ENCODE measurements around the gene MMP24OS.

Gene MMP24OS

DNA sequence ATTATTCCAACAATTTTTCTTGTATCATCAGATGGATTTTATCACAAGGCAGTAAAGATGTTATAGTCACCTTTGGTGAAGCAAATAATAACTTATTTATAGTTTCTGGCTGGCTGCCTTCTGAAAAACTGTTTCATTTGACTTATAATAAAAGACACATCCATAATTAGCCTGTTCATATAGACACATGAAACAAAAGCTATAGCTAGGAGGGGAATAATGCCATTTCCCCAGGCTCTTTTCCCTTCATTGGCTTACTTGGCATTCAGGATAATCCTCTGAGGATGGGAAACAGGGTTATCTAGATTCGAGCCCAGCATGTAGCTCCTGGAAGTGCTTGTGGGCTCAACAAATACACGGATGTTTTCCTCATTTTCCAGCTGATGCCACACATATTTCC is 33.9 kb downstream of the MMP24OS start:
- DNase-seq: no peak

DNA sequence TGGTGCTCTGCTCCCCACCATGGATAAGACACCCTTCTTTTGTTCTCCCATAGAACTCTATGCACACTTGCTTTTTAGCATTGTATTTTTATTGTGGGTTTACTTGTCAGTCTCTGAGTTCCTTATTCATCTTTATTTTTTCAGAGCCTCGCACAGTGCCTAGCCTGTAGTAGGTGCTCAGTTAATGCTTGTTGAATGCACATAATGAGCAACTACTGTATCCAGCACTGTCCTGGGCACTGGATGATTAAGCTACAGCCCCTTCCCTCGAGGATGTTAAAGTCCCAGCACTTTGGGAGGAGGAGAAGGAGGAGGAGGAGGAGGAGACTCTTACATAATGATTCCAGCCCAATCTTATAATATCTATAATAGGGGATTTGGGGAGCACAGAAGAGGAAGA is 34.6 kb downstream of the MMP24OS start:
- no peak for DNase-seq

DNA sequence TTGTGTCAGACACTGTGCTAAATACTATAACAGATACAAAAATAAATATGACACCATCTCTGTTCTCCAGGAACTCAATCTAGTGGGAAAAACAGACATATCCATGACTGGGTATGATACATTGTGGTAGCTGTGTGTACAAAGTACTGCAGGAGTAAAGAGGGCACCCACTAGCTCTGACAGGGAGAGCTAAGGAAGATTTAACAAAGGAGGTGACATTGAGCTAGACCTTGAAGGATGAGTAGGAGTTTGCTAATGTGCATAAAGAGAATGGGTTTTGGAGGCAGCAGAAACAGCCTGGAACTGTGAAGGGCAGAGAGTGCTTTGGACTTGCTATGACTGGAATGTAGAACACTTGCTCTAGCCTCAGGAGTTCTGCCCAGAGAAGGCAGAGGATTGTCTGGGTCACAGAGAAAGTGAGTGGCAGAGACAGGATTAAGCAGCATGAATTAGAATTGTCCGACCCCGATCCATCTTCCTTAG is 37.1 kb downstream of the MMP24OS start:
- DNase-seq: no peak

DNA sequence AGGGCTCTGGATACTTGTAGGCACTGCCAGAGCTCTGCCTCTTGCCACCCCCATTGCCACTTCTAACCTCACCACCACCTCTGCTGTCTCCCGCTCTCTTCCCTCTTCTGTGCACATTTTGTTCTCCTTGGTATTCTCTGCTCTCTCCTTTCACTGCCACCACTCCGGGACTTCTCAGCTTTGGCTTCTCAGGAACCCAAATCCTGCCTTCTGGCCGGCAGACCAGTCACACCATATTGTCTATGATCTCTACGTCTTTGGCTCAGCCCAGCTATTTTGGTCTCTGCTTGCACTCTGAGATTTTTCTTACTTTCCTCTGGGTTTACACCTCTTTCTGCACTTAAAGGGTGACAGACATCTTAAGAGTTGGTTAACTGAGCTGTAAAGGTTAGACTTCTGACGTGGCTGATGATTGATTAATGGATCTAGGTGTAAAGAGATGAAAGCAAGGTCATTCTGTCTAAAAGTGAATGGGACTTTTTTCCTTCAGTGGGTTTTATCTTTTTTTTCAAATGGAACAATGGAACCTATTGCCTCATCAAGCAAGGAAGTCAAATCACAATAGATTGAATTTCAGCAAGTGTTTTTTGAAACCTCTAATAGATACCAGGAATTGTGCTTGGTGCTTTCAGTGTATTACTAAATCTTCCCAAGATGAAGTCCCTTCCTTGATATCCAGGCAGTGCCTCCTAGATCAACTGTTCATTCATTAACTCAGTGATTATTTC is 37.7 kb downstream of the MMP24OS start:
- DNase-seq: no peak

DNA sequence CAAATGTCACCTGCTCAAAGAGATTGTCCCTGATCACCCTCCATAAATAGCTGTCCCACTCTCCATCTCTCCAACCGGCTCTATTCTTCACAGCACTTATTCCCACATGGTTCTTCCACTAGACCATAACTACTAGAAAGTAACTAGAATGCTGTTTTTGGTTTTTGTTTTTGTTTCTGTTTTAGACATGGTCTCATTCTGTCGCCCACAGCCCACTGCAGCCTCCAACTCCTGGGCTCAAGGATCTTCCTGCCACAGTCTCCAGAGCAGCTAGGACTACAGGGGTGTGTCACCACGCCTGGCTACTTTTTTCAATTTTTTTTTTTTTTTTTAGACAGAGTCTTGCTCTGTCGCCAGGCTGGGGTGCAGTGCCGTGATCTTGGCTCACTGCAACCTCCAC is 39.2 kb downstream of the MMP24OS start:
- no peak for DNase-seq

DNA sequence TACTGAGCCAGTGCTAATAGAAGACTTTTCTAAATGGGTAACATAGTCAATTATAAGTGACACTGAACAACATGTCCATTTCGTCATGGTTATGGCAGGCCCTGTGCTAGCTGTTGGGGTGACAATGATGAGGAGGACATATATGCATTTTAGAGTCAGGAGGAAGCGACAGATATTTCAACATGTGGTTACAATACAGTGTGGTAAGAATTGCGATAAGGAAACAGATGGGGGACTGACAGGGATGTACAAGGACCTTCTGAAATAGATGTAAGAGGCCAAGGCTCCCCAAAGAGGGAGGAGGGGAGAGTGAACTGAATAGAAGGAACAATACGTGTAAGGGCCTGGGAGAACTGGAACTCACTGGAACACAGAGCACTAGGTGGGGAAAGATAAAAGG is 39.8 kb downstream of the MMP24OS start:
- DNase-seq: no peak

DNA sequence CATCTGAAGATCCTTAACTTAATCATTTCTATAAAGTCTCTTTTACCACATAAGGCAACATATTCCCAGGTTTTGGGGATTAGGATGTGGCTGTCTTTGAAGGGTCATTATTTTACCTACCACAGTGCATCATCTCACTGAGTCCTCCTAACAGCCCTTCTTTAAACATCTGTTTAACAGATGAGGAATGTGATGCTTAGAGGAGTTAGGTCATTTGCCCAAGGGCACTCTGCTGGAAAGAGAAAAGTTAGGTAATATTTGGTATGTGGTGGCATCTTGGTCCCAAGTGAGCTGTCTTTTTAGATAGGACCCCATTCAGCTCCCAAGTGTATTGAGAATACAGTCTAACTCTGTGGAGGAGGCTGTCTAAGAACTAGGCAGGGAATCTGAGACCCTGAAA is 40.4 kb downstream of the MMP24OS start:
- DNase-seq: no peak

DNA sequence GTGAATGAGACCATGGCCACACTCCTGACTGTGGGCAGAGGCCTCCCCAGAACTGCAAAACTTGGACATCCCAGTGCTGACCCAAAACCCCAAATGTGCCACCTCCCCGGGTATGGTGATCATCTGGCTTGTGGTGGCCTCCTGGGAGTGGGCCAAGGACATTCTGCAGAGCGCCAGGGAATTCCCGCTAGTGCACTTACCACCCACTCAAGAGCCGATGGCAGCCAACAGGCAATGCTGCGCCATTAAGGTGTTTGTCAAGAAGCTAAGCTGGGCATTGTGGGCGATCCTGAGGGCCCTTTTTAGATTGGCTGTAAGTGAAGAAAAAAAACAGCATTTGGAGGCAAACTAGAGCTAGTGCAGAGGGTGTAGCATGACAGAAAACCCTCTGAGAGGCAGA is 42.0 kb downstream of the MMP24OS start:
- no peak for DNase-seq

DNA sequence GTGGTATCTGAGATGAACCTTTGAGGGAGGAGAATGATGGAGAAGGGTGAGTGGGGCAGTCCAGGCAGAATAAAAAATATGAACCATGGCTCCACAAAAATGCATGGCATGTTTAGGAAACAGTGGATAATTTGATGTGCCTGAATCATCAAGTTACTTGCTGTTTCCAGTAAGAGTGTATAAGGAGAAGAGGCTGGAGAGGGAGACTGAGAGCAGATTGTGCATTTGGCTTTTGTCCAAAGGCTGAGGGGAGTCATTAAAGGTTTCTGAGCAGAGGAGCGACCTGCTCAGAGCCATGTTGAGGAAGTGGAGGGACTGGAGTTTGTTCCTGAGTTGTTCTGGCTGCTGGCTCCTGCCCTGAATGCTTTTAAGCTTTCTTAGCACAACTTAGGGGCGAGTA is 45.3 kb downstream of the MMP24OS start:
- DNase-seq: peak; percentile 64

DNA sequence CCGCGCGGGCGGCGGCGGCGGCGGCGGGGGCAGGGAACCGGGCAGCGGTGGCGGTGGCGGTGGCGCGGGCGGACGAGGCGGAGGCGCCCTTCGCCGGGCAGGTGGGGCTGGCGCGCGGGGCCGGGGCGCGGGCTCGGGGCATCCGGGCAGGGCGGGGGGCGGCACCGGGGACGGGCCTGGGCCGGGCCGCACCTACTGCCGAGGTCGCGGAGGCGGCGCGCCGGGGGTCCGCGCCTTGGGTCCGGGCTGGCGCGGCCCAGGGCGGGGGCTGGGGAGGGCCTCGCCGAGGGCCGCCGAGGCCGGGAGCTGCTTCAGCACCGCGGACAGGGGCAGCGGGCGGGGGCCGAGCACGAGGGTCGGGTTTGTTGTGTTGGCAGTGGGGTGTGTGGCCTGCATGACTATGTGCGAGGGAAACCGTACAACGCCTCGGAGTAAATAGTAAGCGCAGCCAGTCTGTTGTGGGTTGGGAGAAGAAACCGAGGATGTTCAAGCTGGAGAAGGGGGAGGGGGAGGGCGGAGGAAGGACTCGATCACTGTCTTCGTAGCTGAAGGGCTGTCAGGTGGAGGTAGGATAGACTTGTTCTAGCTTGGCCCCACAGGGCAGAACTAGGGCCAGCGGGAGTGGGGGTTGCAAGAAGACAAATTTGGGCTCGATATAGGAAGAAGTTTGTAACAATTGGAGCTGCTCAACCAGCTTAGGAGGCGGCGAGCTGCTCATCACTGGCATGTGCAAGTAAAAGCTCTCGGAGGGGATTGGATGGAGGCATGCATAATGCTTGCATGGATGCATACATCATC is 50.8 kb downstream of the MMP24OS start:
- DNase-seq: no peak
